ENCODE data around the gene CDKL5.
A peak's percentile ranks its signal among the peaks of the same experiment; 100 is the strongest.

The CDKL5 gene

GRCh38 chrX:18687856-18688495 is 262.6 kb downstream of the CDKL5 start:
- Histone ChIP-seq H3K27me3 (ENCODE audit: insufficient read depth, low read length) (peaks cover 7% of the 10 kb centered on the region; the same call in 1 of the 2 replicates), H3K79me2 (ENCODE audit: control insufficient read depth, insufficient read depth, low read length, unreplicated experiment) (no peaks in the 10 kb centered on the region), H3K27ac (ENCODE audit: low read depth, low read length) (no peak overlapping the region), H2AFZ (ENCODE audit: low read length, unreplicated experiment) (no peak overlapping the region), H3K4me1 (ENCODE audit: control insufficient read depth, insufficient read depth, low read length, unreplicated experiment) (peaks cover 4% of the 10 kb centered on the region), H3K4me3 (ENCODE audit: low read depth, low read length) (no peak overlapping the region), H3K36me3 (ENCODE audit: insufficient read depth, low read length) (no peaks in the 10 kb centered on the region)

GRCh38 chrX:18691431-18691830 is 266.0 kb downstream of the CDKL5 start:
- no peak overlapping the region for H3K4me3 ChIP-seq (ENCODE audit: low read depth, low read length)
- peaks cover 15% of the 10 kb centered on the region; the same call in 1 of the 2 replicates for H3K27me3 ChIP-seq (ENCODE audit: insufficient read depth, low read length)
- no peak overlapping the region for H2AFZ ChIP-seq (ENCODE audit: low read length, unreplicated experiment)
- H3K36me3 ChIP-seq (ENCODE audit: insufficient read depth, low read length), result no peaks in the 10 kb centered on the region
- no peaks in the 10 kb centered on the region for H3K79me2 ChIP-seq (ENCODE audit: control insufficient read depth, insufficient read depth, low read length, unreplicated experiment)
- no peaks in the 10 kb centered on the region for H3K4me1 ChIP-seq (ENCODE audit: control insufficient read depth, insufficient read depth, low read length, unreplicated experiment)
- H3K27ac ChIP-seq (ENCODE audit: low read depth, low read length), result no peak overlapping the region

GRCh38 chrX:18692541-18692940 is 267.1 kb downstream of the CDKL5 start:
- H3K4me1 ChIP-seq (ENCODE audit: control insufficient read depth, insufficient read depth, low read length, unreplicated experiment), result no peaks in the 10 kb centered on the region
- H2AFZ ChIP-seq (ENCODE audit: low read length, unreplicated experiment), result no peak overlapping the region
- H3K79me2 ChIP-seq (ENCODE audit: control insufficient read depth, insufficient read depth, low read length, unreplicated experiment), result no peaks in the 10 kb centered on the region
- H3K27me3 ChIP-seq (ENCODE audit: insufficient read depth, low read length), result peaks cover 19% of the 10 kb centered on the region; the same call in 1 of the 2 replicates
- H3K36me3 ChIP-seq (ENCODE audit: insufficient read depth, low read length), result no peaks in the 10 kb centered on the region
- H3K4me3 ChIP-seq (ENCODE audit: low read depth, low read length), result no peak overlapping the region
- H3K27ac ChIP-seq (ENCODE audit: low read depth, low read length), result no peak overlapping the region

GRCh38 chrX:18696653-18697052 is 271.2 kb downstream of the CDKL5 start:
- H3K79me2 ChIP-seq (ENCODE audit: control insufficient read depth, insufficient read depth, low read length, unreplicated experiment), result no peaks in the 10 kb centered on the region
- no peak overlapping the region for H3K4me3 ChIP-seq (ENCODE audit: low read depth, low read length)
- no peaks in the 10 kb centered on the region for H3K36me3 ChIP-seq (ENCODE audit: insufficient read depth, low read length)
- H3K27me3 ChIP-seq (ENCODE audit: insufficient read depth, low read length), result peaks cover 15% of the 10 kb centered on the region; the same call in 1 of the 2 replicates
- peaks cover 19% of the 10 kb centered on the region for H3K4me1 ChIP-seq (ENCODE audit: control insufficient read depth, insufficient read depth, low read length, unreplicated experiment)
- no peak overlapping the region for H2AFZ ChIP-seq (ENCODE audit: low read length, unreplicated experiment)
- no peak overlapping the region for H3K27ac ChIP-seq (ENCODE audit: low read depth, low read length)

GRCh38 chrX:18698737-18699650 is 273.6 kb downstream of the CDKL5 start:
- Histone ChIP-seq H3K4me1 (ENCODE audit: control insufficient read depth, insufficient read depth, low read length, unreplicated experiment) (peaks cover 38% of the 10 kb centered on the region), H3K27me3 (ENCODE audit: insufficient read depth, low read length) (peaks cover 12% of the 10 kb centered on the region; the same call in 1 of the 2 replicates), H3K79me2 (ENCODE audit: control insufficient read depth, insufficient read depth, low read length, unreplicated experiment) (no peaks in the 10 kb centered on the region), H2AFZ (ENCODE audit: low read length, unreplicated experiment) (no peak overlapping the region), H3K27ac (ENCODE audit: low read depth, low read length) (peak overlapping the region; percentile 39; the same call in 1 of the 2 replicates), H3K4me3 (ENCODE audit: low read depth, low read length) (peak overlapping the region; percentile 25), H3K36me3 (ENCODE audit: insufficient read depth, low read length) (no peaks in the 10 kb centered on the region)

- peak overlapping the region; percentile 60; the same call in 1 of the 2 replicates for H3K4me3 ChIP-seq (ENCODE audit: low read depth, low read length)
- H3K27ac ChIP-seq (ENCODE audit: low read depth, low read length), result peak overlapping the region; percentile 96
- H3K27me3 ChIP-seq (ENCODE audit: insufficient read depth, low read length), result peaks cover 3% of the 10 kb centered on the region; the same call in 1 of the 2 replicates
- H3K79me2 ChIP-seq (ENCODE audit: control insufficient read depth, insufficient read depth, low read length, unreplicated experiment), result no peaks in the 10 kb centered on the region
- peaks cover 38% of the 10 kb centered on the region for H3K4me1 ChIP-seq (ENCODE audit: control insufficient read depth, insufficient read depth, low read length, unreplicated experiment)
- no peak overlapping the region for H2AFZ ChIP-seq (ENCODE audit: low read length, unreplicated experiment)
- no peaks in the 10 kb centered on the region for H3K36me3 ChIP-seq (ENCODE audit: insufficient read depth, low read length)
Observed at GRCh38 chrX:18701621-18702361, 276.4 kb downstream of the CDKL5 start.

GRCh38 chrX:18702362-18703195 is 277.2 kb downstream of the CDKL5 start:
- peaks cover 38% of the 10 kb centered on the region for H3K4me1 ChIP-seq (ENCODE audit: control insufficient read depth, insufficient read depth, low read length, unreplicated experiment)
- peak overlapping the region; percentile 62 for H2AFZ ChIP-seq (ENCODE audit: low read length, unreplicated experiment)
- peak overlapping the region; percentile 96 for H3K27ac ChIP-seq (ENCODE audit: low read depth, low read length)
- H3K36me3 ChIP-seq (ENCODE audit: insufficient read depth, low read length), result no peaks in the 10 kb centered on the region
- H3K4me3 ChIP-seq (ENCODE audit: low read depth, low read length), result peak overlapping the region; percentile 60
- peaks cover 4% of the 10 kb centered on the region; the same call in 1 of the 2 replicates for H3K27me3 ChIP-seq (ENCODE audit: insufficient read depth, low read length)
- H3K79me2 ChIP-seq (ENCODE audit: control insufficient read depth, insufficient read depth, low read length, unreplicated experiment), result no peaks in the 10 kb centered on the region

All from ACC112 (cell line).